Measurements from ENCODE around the gene ORM1.

The ORM1 gene

DNA sequence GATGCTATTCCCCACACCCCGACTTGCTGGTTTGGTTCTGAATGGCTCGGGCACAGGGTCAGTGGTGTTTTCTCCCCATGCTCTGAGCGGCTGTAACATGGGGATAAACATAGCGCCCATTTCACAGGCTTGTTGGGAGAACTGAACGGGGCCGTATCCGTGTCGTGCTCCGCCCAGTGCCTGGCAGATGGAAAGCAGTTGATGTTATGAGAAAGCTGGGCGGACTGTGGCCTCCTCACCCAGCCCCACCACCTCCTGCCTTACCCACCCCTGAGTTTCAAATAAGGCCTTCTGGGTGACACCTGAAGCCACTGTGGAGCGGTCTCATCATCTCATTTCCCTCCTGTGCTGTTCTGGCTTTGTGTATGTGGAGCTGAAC, 21.3 kb downstream of the ORM1 start:
- DNase-seq (ENCODE audit: low read depth): no peak

DNA sequence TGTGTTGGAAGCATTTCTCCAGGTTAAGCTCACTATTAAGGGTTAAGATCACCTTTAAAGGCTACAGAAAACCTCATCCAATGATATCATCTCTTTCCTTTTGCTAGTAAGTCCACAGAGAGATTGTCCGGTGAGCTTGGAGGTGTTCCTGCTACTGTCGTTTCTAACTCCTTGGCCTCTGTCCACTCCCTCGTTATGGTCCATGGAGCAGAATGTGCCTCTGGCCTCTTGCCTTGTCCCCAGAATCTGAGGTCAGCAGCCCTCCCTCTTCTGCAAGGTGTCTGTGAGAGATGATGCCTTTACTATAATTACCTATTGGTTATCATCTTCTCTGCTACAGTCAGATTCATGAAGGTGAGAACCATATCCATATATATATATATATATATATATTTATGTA, 21.8 kb downstream of the ORM1 start:
- no peak for DNase-seq (ENCODE audit: low read depth)

DNA sequence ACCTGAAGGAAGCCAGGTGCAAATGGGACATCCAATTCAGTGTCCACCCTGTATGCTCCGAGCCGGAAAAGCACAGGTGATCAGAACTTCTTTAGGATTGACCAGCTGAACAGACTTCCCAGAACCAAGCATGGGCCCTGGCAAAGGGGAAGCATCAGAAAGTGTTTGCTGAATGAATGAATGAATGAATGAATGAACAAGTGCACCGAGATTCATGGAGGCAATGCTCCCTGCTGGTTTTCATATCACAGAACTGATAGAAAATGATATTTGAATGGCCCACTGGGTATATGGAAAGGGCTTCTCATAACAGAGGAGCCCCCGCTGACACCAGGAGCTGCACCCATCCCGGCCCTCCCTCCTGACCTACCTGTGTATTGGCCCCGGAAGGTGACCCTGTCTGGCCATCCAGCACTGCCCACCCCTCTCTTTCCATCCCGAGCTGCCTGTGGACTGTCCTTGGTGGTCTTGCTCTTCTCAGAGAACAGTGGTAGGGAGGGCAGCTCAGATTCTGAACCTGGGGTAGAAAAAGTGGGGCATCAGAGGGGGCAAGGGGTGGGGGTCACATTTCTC, 22.7 kb downstream of the ORM1 start:
- DNase-seq (ENCODE audit: low read depth): no peak

DNA sequence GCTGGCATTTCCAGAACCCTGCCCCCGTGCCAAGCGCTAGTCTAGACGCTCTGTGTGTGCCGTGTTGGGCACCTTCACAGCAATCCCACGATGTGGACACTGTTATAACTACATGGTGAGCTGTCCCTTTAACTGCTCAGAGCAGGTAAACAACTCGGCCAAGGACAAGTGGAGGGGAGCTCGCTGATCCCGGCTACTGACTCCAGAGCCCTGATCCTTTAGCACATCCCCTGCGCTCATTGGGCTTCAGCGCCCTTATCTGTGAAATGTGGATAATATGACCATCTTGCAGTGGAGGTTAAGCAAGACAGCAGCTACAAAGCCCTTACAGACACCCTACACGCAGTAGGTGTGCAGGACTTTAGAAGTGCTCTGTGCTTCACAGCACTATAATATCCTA, 23.2 kb downstream of the ORM1 start:
- no peak for DNase-seq (ENCODE audit: low read depth)

DNA sequence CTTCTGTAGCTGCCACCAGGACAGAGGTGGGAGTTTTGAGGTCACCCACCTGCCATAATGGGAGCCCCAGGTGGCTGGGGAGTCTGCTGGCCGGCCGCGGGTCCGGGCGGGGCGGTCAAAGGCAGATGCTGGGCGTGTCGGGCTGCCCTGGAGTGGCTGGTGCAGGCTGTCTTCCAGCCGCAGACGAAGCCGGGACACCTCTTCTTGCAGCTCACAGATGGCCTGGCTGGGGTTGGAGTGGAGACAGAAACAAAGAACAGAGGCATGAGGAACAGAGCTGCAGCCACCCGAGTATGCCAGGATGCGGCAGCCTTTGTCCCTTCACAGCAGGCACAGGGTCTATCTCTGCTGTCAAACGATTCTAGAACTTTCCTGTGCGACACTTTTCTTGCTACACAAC, 24.8 kb downstream of the ORM1 start:
- DNase-seq (ENCODE audit: low read depth): no peak

DNA sequence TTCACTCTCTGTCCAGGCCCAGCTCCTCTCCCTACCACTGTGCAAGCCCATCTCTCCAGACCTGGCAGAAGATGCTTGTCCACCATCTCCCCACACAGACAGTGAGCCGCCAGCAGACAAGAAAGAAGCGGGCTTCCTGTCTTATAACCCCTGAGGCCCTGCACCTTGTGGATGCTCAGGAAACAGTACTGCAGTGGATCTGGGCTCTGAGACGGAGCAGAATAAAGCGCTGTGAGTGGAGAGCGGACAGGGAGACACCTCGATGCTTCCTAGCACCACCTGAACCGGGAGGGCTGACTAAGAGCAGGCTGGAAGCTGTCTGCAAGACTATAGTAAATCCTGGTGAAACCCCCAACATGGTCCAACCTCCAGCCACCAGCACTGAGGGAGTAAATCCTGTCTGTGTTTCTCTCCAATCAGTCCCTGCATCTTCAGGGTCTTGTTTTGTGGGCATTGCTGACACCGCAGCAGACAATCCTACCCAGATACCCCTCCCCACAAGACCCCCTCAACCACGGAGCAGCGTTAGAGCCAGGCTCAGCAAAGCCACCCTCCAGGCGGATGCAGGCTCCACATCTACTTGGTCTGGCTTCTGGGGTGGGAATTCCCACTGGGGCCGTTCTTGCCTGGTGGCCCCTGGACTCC, 25.5 kb downstream of the ORM1 start:
- no peak for DNase-seq (ENCODE audit: low read depth)

DNA sequence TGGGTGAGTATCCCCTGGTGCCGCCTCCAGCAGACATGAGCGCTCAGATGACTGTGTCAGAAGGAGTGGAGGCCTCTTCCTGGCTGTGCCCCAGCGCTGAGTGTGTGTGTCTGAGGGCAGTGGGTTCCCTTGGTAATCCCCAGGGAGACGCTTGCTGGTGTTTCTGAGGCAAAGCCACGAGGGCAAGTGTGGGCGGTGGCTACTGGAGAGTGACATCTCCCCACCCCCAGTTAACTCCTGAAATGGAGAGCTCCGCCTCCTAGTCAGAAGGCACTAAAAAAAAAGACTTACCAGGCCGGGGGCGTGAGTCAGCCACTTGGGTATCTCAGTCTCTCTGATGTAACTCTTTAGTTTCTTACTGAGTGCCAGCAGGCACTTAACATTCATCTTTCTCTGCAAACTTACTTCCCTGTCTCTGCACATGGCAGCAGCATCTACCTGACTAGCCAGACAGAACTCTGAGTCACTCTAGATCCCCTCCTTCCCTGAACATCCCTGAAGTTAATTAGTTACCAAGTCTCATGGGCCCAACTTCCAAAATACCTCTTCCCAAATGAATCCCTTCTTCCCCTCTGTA, 26.1 kb downstream of the ORM1 start:
- peak; percentile 33 for DNase-seq (ENCODE audit: low read depth)

DNA sequence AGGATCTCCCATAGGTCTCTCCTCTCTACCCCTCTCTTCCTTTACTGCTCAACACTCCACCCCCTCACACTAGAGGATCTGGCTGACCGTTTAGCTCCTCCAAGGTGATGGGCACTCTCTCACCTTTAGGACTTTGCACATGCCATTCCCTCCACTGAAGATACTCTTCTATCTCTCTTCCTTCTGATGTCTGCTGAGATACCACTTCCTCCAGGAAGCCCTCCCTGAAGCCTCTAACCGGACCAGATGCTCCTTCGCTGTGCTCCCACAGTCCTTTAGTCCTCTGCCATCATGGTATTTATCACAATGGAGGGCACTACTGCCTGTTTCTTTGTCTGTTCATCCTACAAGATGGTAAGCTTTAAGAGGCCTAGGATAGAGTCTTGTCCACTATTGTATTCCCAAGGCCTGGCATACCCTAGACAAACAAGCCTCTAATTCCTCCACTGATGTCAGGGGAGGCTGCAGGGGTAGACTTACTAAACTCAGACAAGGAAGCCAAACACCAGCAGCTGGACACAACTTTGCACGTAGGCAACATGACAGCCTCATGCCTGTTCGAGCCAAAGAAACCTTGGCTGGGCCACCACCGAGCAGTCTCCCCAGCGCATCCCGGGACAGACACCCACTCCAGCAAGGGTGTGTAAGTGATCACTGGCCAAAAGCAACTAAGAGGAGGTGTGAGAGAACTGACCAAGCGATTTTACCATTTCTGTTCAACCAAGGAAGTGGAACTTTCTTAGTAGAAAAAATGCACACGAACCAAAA, 27.0 kb downstream of the ORM1 start:
- DNase-seq (ENCODE audit: low read depth): no peak

DNA sequence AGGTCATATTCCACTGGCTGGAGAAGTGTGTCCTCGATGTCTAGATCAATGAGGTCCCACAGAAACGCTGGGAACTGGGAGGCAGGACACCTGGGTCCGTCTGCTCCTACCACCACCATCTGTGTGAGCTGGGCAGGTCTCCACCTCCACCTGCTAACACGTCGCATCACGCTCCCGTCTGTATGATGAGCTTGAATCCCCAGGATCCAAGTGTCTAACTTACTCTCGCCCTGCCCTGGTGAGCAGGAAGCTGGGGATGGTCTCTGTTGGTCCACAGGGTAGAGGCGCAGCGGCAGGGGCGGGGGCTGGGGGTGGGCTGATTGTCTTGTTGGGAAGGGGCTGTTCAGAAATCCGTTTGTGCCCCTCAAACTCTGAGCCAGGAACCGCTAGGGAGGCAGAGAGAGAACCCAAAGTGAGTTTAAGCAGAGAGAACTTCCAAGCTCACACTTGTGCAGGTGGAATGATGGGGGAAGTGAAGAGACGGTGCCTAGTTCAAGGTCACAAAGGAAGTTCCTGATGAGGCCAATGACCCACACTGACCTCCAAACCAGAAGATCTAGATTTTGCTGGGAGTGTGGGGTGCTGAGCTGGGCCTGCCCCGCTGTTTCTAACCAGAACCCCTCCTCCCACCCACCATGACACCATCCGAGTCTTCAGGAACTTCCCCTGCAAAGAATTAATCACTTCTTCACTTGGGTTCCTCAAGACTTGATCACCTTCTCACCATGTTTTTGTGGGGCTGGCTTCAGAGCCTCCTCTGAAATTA, 27.9 kb downstream of the ORM1 start:
- DNase-seq (ENCODE audit: low read depth): no peak

DNA sequence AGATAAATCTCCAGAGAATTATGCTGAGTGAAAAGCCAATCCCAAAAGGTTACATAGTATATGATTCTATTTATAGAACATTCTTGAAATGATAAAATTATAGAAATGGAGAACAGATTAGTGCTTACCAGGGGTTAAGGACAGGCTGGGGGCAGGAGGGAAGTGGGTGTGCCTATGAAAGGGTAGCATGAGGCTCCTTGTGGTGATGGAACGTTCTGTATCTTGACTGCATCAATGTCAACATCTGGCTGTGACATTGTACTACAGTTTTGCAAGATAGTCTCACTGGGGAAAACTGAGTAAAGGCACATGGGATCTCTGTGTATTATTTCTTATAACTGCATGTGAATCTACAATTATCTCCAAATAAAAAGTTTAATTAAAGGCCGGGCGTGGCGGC, 29.0 kb downstream of the ORM1 start:
- DNase-seq (ENCODE audit: low read depth): no peak

DNA sequence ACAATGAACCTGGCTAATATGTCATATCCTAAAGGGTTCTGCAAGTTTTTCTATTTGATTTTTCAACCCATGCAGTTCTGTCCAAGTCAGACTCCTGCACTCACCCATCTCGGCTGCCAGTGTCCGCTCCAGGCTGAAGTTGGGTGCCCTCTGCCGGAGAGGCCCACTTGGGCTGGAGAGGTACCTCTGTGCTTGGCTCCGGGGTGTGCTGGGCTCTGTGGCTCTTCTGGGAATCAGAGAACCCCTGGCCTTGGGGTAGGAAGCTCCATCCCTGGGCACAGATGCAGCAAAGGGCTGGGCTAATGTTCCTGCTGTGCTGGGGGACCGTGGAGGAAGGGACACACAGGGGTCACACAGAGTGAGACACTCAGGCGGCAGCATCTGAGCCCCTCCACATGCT, 32.9 kb downstream of the ORM1 start:
- no peak for DNase-seq (ENCODE audit: low read depth)

DNA sequence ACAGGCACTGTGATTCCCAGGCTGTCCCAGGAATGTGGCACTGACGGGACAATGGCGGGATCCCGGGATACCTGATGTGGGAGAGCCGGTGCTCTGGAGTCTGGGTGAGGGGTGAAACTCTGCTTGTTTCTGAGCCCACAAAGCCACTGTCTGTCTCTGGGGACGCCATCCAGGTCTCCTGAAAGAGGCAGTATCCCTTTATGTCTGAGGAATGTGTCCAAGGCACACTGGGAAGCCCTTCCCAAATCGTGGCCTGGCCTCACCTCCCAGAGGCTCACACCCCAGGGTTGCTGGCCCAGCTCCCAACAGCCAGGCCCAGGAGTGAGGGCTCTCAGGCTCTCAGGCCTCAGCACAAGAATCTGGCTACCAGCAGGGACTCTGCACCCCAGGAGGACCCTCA, 33.9 kb downstream of the ORM1 start:
- no peak for DNase-seq (ENCODE audit: low read depth)

DNA sequence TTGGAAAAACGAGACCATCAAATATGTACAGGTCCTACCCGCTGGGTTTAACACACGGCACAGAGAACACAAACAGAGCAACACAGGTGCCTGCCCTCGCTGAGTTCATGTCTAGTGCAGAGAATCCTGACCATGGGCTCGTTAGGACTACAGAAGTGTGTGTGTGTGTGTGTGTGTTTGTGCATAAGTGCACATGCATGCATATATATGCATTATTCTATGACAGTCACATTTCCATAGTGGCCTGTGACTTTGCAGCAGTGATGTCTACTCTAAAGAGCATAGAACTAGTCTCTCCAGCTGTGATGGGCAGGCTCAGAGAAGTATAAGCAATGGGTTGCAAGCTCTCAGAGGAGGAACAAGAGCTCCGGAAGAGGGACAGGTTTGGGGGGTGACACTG, 34.5 kb downstream of the ORM1 start:
- DNase-seq (ENCODE audit: low read depth): no peak

DNA sequence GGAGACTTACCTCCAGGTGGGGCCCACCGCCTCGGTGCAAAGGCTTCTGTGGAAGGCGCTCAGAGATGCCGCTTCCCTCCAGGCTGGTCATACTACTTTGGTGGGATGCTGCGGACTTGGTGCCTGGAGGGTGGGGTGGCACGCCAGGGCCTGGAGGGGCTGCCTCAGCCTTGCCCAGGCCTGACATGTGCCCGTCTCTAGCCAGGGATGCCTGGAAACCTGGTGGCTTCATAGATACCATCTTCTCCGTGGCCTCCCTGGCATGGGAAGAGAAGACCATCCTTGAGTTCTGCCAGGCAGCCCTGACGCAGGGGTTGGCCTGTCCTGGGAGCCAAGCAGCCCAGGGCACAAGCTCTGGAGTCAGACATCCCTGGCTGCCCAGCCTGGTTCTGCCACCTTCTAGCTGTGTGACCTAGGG, 35.0 kb downstream of the ORM1 start:
- no peak for DNase-seq (ENCODE audit: low read depth)

DNA sequence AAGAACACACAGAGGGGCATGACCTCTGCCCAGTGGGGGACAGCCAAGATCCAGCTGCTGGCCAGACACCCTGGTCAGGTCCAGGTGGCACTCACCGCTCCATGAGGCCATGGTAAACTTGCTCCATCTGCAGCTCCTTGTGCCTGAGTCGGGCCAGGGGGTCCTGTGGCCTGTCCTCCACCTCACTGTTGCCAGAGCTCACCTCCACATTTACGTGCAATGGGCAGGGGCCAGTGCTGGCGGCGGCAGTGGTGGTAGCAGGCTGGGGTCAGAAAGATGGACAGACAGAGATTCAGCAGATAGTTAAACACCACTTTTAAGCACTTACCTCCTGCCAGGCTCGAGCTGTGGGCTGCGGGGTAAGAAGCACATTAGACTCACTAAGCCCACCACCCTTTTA, 36.9 kb downstream of the ORM1 start:
- no peak for DNase-seq (ENCODE audit: low read depth)

DNA sequence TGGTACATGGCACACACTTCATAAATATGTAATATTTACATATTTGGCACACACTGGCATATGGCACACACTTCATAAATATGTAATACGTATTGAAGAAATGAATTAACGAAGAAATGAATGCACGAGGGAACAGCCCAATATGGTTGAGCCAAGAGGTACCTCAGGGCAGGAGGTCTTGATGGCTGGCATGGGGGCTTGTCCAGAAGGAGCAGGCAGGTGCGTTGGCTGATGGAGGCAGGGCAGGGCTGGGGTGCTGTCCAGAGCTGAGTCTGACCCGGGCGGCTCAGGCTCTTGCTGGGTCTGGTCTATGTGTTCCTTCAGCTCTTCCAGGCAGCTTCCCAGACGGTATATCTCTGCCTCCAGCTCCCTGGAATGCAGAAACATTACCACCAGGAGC, 38.6 kb downstream of the ORM1 start:
- DNase-seq (ENCODE audit: low read depth): no peak

DNA sequence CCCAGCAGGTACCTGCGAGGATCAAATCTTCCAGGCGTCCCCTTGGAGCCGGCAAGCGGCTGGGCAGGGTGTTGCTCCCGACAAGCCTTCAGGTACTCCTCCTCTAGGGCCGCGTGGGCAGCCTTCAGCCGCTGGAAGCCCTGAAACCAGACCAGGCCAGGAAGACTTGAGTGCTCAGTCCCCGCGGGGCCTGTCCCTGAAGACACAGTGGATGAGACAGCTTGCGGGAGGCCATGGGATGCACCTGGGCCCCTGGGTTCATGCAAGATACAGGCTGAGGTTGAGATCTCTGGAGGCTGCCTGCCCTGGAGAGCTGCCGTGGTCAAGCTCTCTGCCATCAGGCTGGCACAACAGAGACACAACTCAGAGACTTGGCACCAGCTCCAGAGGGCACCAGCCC, 39.5 kb downstream of the ORM1 start:
- DNase-seq (ENCODE audit: low read depth): no peak

DNA sequence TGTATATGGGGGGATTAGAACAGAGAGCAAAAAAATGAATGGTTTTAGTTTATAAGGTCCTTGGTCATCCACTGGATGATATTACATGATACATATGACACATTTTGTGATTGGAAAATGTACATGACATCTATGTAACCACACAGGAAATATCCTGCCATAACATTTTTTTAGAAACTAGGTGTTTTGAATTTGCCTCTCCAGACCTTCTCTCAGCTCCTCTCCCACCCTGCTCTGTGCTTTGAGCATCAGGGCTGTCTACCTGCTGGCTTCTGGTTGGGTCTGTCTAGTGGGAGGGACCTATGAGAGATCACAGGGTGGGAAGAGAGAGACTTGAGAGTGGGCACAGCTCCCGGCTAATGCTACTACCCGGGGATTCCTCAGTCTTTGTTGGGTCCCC, 40.5 kb downstream of the ORM1 start:
- DNase-seq (ENCODE audit: low read depth): no peak

DNA sequence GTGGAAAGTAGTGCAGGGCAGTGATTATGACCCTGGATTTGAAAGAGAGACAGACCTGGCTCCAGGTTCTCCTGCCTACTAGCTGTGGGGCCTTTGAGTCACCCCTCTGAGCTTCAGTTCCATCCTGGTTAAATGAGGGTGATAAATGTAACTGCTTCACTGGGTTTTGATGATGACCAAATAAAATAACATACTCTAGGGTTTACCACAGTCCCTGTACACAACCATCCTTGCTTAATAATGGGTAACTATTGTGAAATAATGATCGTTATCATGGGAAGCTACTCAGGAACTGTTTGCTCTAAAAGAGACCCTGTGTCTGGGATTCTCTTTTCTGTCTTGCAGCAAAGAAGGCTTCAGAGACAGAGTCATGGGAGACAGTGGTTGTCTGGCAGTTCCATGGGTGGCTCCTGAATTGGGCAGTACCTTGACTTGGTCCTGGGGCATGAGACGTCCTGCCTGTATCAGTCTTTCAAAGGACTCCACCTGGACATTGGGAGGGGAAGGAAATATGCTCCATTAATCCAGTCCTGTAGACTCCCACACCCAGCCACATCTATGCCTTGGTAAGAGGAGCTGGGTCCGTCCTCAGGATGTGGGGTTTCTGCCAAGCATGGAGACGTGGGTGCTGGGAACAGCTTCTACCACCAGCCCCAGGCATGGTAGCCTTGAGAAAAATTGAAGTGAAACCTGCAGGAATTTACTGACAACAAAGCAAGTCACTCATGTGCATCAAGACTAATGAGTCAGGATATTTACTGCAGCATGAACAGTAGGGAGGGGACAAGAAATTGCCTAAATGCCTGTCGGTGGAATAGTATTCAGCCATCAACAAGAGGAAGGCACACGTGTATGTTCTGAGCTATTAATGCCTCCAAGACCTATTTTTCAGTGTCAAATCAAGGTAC, 41.5 kb downstream of the ORM1 start:
- no peak for DNase-seq (ENCODE audit: low read depth)

DNA sequence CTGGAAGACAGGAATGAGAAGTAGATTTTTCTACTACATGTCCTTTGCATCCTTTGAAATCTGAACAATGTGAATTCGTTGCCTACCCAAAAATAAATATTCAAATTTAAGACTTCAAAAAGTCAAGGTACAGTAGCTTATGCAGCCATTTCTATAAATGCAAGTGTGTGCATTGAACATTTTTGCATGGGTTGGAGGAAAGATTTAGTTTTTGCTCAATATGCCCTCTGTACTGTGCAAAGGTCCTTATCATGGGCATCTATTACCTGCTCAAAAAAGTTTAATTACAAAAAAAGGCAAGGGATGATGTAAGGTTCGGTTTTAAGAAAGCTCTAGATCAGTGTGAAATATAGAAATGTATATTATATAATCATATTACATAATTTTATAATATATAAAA, 42.3 kb downstream of the ORM1 start:
- DNase-seq (ENCODE audit: low read depth): no peak

DNA sequence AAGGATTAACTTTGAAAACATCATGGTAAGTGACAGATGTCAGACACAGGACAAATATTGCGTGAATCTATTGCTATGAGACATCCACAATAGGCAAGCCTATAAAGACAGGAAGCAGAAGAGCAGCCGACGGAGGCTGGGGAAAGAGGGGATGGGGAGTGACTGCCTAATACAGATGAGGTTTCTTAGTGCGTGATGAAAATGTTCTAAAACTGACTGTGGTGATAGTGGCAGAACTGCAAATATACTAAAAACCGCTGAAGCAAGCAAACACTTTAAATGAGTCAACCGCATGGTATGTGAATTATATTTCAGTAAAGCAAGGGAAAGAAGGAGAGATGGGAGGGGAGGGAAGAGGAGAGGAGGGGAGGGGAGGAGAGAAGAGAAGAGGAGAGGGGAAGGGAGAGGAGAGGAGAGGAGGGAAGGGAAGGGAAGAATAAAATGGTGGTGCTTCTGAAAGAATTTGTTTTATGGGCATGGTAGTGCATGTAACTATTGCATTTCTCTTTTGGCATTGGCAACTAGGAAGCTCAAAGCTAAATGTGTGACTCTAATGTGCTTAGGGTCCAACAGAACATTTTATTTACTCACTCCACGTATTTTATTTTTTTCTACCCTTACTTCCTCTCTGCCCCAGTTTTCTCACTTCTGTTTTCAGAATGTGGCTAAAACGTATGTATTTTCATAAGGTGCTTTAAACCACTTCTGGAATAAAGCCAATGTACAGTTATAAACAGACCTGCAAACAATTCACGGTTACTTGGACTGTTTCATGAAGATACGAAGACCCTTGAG, 43.6 kb downstream of the ORM1 start:
- DNase-seq (ENCODE audit: low read depth): no peak

Data from activated T-cell treated with anti-CD3 and anti-CD28 coated beads for 1 hour (primary cell).